HepG2 (cell line): ENCODE results near the gene CCDC8. TPM values are rescaled to one million over a fixed set of nuclear protein-coding genes. Genes with fewer than 3 reads are reported as not detected.

Source experiments
- ATAC-seq: fragments of 200-7000 bp; cut with Tn5 transposase; 3 replicates; pipeline ENCODE4 v1.9.1; 2020; ENCODE audit warnings: mild to moderate bottlenecking, moderate library complexity
- BruUV-seq: library from RNA; stranded (reverse); fragments of 400-500 nt; replicated peaks from 2 replicates; lab custom pipeline; 2021; lab: Mats Ljungman, UMichigan
- CTCF ChIA-PET: fragments of 300-600 bp; formaldehyde crosslinking; extraction: SDS; loops from one replicate; lab custom pipeline; 2021; ENCODE audit warnings: low total read pairs, inconsistent platforms, low intra/inter-chr PET ratio; lab: Yijun Ruan, JAX
- POLR2A ChIA-PET: fragments of 350-600 bp; sonication (Branson Sonifier 250); formaldehyde crosslinking; loops from one replicate; lab custom pipeline; 2020; ENCODE audit warnings: antibody characterized with exemption, inconsistent platforms; lab: Yijun Ruan, JAX
- DNase-seq: peaks from one replicate; pipeline ENCODE4 v3.0.0-alpha.2; 2015; ENCODE audit warnings: low spot score
- FAIRE-seq: peaks from 3 replicates; lab custom pipeline; 2011; peaks lifted over from hg19 to GRCh38; lab: Jason Lieb, UNC
- H2AFZ ChIP-seq: one replicate; pipeline ENCODE4 v1.6.1; 2011; ENCODE audit warnings: low read length, inconsistent platforms
- H3K27ac ChIP-seq: fragments of 300-600 bp; 3 replicates; pipeline ENCODE4 v1.8.0; 2011; ENCODE audit warnings: mixed run types, mild to moderate bottlenecking, mixed read lengths, low read length, inconsistent platforms; ENCODE audit not compliant: insufficient read depth; ENCODE audit errors: extremely low read length
- H3K27me3 ChIP-seq, 2 experiments: fragments of 200-600 bp in 1 of 2; 2 replicates in 1 of 2; 3 replicates in 1 of 2; pipeline versions ENCODE4 v1.6.0 to v1.8.0; 2011; ENCODE audit warnings: low read length in 2 of 2, mild to moderate bottlenecking in 2 of 2, moderate library complexity in 2 of 2, inconsistent platforms in 1 of 2; ENCODE audit not compliant: insufficient read depth in 2 of 2, control insufficient read depth in 1 of 2
- H3K36me3 ChIP-seq, 2 experiments: fragments of 200-600 bp in 1 of 2; replicated peaks in 1 of 2; 2 replicates in 1 of 2; 3 replicates in 1 of 2; pipeline versions ENCODE4 v1.5.1 to v1.8.0; 2011; ENCODE audit warnings: low read length in 2 of 2, inconsistent platforms in 1 of 2; ENCODE audit not compliant: insufficient read depth in 2 of 2, control insufficient read depth in 1 of 2
- H3K4me1 ChIP-seq: 2 replicates; pipeline ENCODE4 v1.5.1; 2012; ENCODE audit warnings: low read length, inconsistent platforms; ENCODE audit not compliant: insufficient read depth
- H3K4me2 ChIP-seq: 2 replicates; pipeline ENCODE4 v1.6.0; 2011; ENCODE audit warnings: low read depth, low read length, inconsistent platforms
- H3K4me3 ChIP-seq, 3 experiments: fragments of 200-600 bp in 1 of 3; sonication (generic), shearing (Covaris generic) in 1 of 3; replicated peaks in 1 of 3; 2 replicates each; pipeline ENCODE4 v1.5.1; 2011 to 2016; ENCODE audit warnings: low read length in 3 of 3, inconsistent platforms in 2 of 3, low read depth in 2 of 3, mild to moderate bottlenecking in 2 of 3, control low read depth in 1 of 3, mixed read lengths in 1 of 3; ENCODE audit not compliant: insufficient read depth in 1 of 3
- H3K79me2 ChIP-seq: one replicate; pipeline ENCODE4 v1.6.1; 2011; ENCODE audit warnings: low read length, inconsistent platforms; ENCODE audit not compliant: insufficient read depth
- H3K9ac ChIP-seq: 2 replicates; pipeline ENCODE4 v1.6.0; 2011; ENCODE audit warnings: mild to moderate bottlenecking, low read depth, low read length, inconsistent platforms; ENCODE audit not compliant: insufficient read depth
- H3K9me3 ChIP-seq: 2 replicates; pipeline ENCODE4 v1.5.1; 2012; ENCODE audit warnings: mild to moderate bottlenecking, low read length
- H4K20me1 ChIP-seq: 2 replicates; pipeline ENCODE4 v1.6.0; 2011; ENCODE audit warnings: inconsistent platforms, mild to moderate bottlenecking, low read length, moderate library complexity; ENCODE audit not compliant: insufficient read depth
- CBX2 ChIP-seq, 2 experiments: fragments of 200-600 bp in 1 of 2; sonication (generic); formaldehyde crosslinking in 1 of 2; IDR thresholded peaks; 2 replicates each; pipeline versions ENCODE4 v1.7.0 to v1.8.1; 2018 to 2022; ENCODE audit warnings: low read depth in 2 of 2, low read length in 1 of 2, mild to moderate bottlenecking in 1 of 2, missing genetic modification reagents in 1 of 2
- CC2D1A ChIP-seq: sonication (generic); formaldehyde crosslinking; IDR thresholded peaks from 2 replicates; pipeline ENCODE4 v1.8.1; 2023; ENCODE audit warnings: mild to moderate bottlenecking, missing genetic modification reagents
- GRHL1 ChIP-seq: sonication (generic); formaldehyde crosslinking; conservative IDR thresholded peaks from 2 replicates; pipeline ENCODE4 v1.8.0; 2022; ENCODE audit warnings: missing genetic modification reagents
- TOE1 ChIP-seq: sonication (generic); formaldehyde crosslinking; IDR thresholded peaks from 2 replicates; pipeline ENCODE4 v1.4.0; 2020; ENCODE audit warnings: mild to moderate bottlenecking, missing genetic modification reagents
- ZNF646 ChIP-seq: sonication (generic); formaldehyde crosslinking; IDR thresholded peaks from 2 replicates; pipeline ENCODE4 v1.9.0; 2021; ENCODE audit warnings: mild to moderate bottlenecking, missing genetic modification reagents
- WGBS: methylation state at CpG from one replicate; pipeline ENCODE4 v1.1.6; 2017; ENCODE audit warnings: low lambda C conversion rate; 5-methylcytosine and 5-hydroxymethylcytosine counted together
- in situ Hi-C: cut with HindIII; loops from 2 replicates; pipeline ENCODE4 v1.10.0; 2017; ENCODE audit warnings: low pct_unique_long_range_greater_than_20kb; ENCODE audit not compliant: extremely low pct_ligation_motif_present
- intact Hi-C: fragments of 100-400 bp; cut with micrococcal nuclease; formaldehyde crosslinking; loops from one replicate; pipeline ENCODE4 v1.10.0; 2022; ENCODE audit not compliant: unreplicated experiment
- polyA plus RNA-seq, 8 experiments: library from polyadenylated mRNA; depleted of rRNA in 3 of 8; stranded (reverse) in 7 of 8; unstranded in 1 of 8; fragments of >200 nt; fragmentation: Illumina TruSeq in 4 of 8; extraction: Trizol in 4 of 8; gene quantifications; 2 replicates each; pipeline versions ENCODE4 v1.2.1 to v1.2.3, GENCODE V29; 2011 to 2016; ENCODE audit warnings: low read depth in 4 of 8, missing spikeins in 1 of 8, mixed read lengths in 1 of 8; ENCODE audit not compliant: insufficient read depth in 1 of 8
- total RNA-seq, 5 experiments: library from RNA; depleted of rRNA; stranded (reverse); fragments of >200 nt; fragmentation: Illumina TruSeq; extraction: Trizol; gene quantifications; 2 replicates each; pipeline ENCODE4 v1.2.3, GENCODE V29; 2016; ENCODE audit warnings: low read depth in 1 of 5
- TF ChIP-seq, protein P1 (sequence below): sonication (generic); formaldehyde crosslinking; IDR thresholded peaks from 2 replicates; pipeline ENCODE4 v1.5.0; 2020; ENCODE audit warnings: mild to moderate bottlenecking, missing genetic modification reagents
- TF ChIP-seq, protein P2 (sequence below), 2 experiments: sonication (generic) in 1 of 2; formaldehyde crosslinking in 1 of 2; IDR thresholded peaks; 2 replicates each; pipeline versions ENCODE4 v1.4.0 to v1.6.1; 2016 to 2020; ENCODE audit warnings: borderline replicate concordance in 1 of 2, low read depth in 1 of 2, mild to moderate bottlenecking in 1 of 2, missing genetic modification reagents in 1 of 2

Gene CCDC8
- total and polyA plus RNA-seq, 2 of the 13 experiments (the other 11 are each of a cell fraction or from before 2014, with no cell fraction given) = 0.04 TPM; not detected in 1

DNA sequence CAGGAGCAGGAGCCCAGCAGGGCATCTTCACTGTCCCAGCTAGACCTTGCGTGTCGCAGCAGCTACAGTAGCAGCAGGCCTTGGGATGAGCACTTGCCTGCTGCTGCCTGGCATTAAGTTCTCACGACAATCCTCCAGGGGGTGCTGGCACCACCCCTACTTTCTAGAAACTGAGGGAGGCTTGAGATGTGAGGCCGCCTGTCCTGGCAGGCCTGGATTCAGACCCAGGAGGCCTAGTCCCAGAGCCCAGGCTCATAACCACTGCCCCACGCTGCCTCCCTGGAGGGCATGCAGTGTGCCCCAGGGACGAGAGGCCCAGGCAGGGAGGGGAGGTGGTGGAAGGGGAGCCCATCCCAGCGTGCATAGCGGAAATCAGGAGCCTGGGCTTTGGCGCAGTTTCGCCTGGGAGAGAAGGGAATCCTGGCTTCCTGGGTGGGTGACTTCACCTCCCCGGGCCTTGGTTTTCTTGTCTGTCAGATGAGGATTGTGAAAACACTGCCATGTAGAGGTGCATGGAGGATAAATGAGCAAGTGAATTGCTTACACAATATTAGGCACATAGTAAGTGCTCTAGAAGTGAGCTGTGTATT lies 40.4 kb downstream of the CCDC8 start:
- no peak overlapping the region for H3K9ac ChIP-seq
- in situ Hi-C loops (no loop called here), intact Hi-C loops (no loop called here)
- H3K36me3 ChIP-seq = peaks cover 23 to 37% of the 10 kb centered on the region in 2 experiments
- no peak overlapping the region for H2AFZ ChIP-seq
- WGBS = 98% methylated on average over 8 of the region's 11 CpGs
- H3K4me2 ChIP-seq = no peak overlapping the region
- CTCF ChIA-PET = no interaction called here
- no peaks in the 10 kb centered on the region for H3K79me2 ChIP-seq
- no peaks in the 10 kb centered on the region for H3K27me3 ChIP-seq
- POLR2A ChIA-PET = no interaction called here
- ATAC-seq = no peak
- no peak overlapping the region for H3K4me3 ChIP-seq
- H4K20me1 ChIP-seq = no peaks in the 10 kb centered on the region
- FAIRE-seq = no peak
- no TSS peak for BruUV-seq
- no peak for DNase-seq
- no peak overlapping the region for H3K27ac ChIP-seq
- H3K9me3 ChIP-seq = no peaks in the 10 kb centered on the region
- H3K4me1 ChIP-seq = no peaks in the 10 kb centered on the region
- TF ChIP-seq CBX2 (IDR thresholded peaks at IDR 0.05; ENCODE audit: low read depth, low read length) (no peak), CBX2 (CRISPR knock-in tag; IDR thresholded peaks at IDR 0.05; ENCODE audit: low read depth) (no peak), ZNF646 (CRISPR knock-in tag) (no peak), CC2D1A (CRISPR knock-in tag) (no peak), TOE1 (no peak), GRHL1 (CRISPR knock-in tag) (no peak)
- TF ChIP-seq, protein P1, sequence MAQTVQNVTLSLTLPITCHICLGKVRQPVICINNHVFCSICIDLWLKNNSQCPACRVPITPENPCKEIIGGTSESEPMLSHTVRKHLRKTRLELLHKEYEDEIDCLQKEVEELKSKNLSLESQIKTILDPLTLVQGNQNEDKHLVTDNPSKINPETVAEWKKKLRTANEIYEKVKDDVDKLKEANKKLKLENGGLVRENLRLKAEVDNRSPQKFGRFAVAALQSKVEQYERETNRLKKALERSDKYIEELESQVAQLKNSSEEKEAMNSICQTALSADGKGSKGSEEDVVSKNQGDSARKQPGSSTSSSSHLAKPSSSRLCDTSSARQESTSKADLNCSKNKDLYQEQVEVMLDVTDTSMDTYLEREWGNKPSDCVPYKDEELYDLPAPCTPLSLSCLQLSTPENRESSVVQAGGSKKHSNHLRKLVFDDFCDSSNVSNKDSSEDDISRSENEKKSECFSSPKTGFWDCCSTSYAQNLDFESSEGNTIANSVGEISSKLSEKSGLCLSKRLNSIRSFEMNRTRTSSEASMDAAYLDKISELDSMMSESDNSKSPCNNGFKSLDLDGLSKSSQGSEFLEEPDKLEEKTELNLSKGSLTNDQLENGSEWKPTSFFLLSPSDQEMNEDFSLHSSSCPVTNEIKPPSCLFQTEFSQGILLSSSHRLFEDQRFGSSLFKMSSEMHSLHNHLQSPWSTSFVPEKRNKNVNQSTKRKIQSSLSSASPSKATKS (CRISPR knock-in tag) = no peak
- TF ChIP-seq, protein P2, sequence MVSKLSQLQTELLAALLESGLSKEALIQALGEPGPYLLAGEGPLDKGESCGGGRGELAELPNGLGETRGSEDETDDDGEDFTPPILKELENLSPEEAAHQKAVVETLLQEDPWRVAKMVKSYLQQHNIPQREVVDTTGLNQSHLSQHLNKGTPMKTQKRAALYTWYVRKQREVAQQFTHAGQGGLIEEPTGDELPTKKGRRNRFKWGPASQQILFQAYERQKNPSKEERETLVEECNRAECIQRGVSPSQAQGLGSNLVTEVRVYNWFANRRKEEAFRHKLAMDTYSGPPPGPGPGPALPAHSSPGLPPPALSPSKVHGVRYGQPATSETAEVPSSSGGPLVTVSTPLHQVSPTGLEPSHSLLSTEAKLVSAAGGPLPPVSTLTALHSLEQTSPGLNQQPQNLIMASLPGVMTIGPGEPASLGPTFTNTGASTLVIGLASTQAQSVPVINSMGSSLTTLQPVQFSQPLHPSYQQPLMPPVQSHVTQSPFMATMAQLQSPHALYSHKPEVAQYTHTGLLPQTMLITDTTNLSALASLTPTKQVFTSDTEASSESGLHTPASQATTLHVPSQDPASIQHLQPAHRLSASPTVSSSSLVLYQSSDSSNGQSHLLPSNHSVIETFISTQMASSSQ (IDR thresholded peaks at IDR 0.05; ENCODE audit: low read depth) = no peak
- TF ChIP-seq, protein P2 (CRISPR knock-in tag; IDR thresholded peaks at IDR 0.05; ENCODE audit: borderline replicate concordance) = no peak
